H1 (cell line): ENCODE results near the gene SERPINA10. TPM values are rescaled to one million over a fixed set of nuclear protein-coding genes. Genes with fewer than 3 reads are reported as not detected.
"Not testable (repeated sequence)": the region's sequence is repeated elsewhere in the genome, so short reads cannot be mapped to it uniquely, and the experiment has no call there.

Experiments
- CTCF ChIA-PET: fragments of 300-600 bp; sonication (Branson Sonifier 250); formaldehyde crosslinking; loops from one replicate; lab custom pipeline; 2021; ENCODE audit not compliant: partially characterized antibody; lab: Charles Lee
- POLR2A ChIA-PET: fragments of 300-600 bp; sonication (Branson Sonifier 250); formaldehyde crosslinking; loops from one replicate; lab custom pipeline; 2021; ENCODE audit warnings: inconsistent platforms; ENCODE audit not compliant: partially characterized antibody; lab: Charles Lee
- DNase-seq, 2 experiments: peaks; one replicate each; pipeline versions ENCODE4 v3.0.0 to v3.0.0-alpha.2; 2010 to 2022; ENCODE audit warnings: low spot score in 2 of 2, low read depth in 1 of 2, mixed read lengths in 1 of 2
- FAIRE-seq: peaks from 2 replicates; lab custom pipeline; 2011; peaks lifted over from hg19 to GRCh38; lab: Jason Lieb, UNC
- H2AFZ ChIP-seq: 2 replicates; pipeline ENCODE4 v1.8.1; 2012; ENCODE audit warnings: low read length, inconsistent platforms
- H2AK5ac ChIP-seq: 2 replicates; pipeline ENCODE4 v1.6.1; 2013; ENCODE audit warnings: low read depth, low read length
- H2BK120ac ChIP-seq: replicated peaks from 2 replicates; pipeline ENCODE3; 2013; ENCODE audit warnings: low read depth, low read length, inconsistent platforms
- H2BK12ac ChIP-seq: 2 replicates; pipeline ENCODE4 v1.6.1; 2013; ENCODE audit warnings: low read depth, low read length
- H2BK15ac ChIP-seq: 2 replicates; pipeline ENCODE4 v1.6.1; 2013; ENCODE audit warnings: low read length
- H2BK20ac ChIP-seq: 2 replicates; pipeline ENCODE4 v1.6.1; 2013; ENCODE audit warnings: low read length
- H2BK5ac ChIP-seq: 2 replicates; pipeline ENCODE4 v1.6.1; 2013; ENCODE audit warnings: low read depth, low read length
- H3K14ac ChIP-seq: 2 replicates; pipeline ENCODE4 v1.6.1; 2013; ENCODE audit warnings: inconsistent platforms; ENCODE audit not compliant: insufficient read length
- H3K18ac ChIP-seq: 2 replicates; pipeline ENCODE4 v1.6.1; 2013; ENCODE audit warnings: low read length; ENCODE audit errors: extremely low read depth
- H3K23ac ChIP-seq: 2 replicates; pipeline ENCODE4 v1.6.1; 2013; ENCODE audit warnings: inconsistent platforms; ENCODE audit not compliant: insufficient read length
- H3K23me2 ChIP-seq: 2 replicates; pipeline ENCODE4 v1.6.1; 2013; ENCODE audit warnings: low read depth, low read length
- H3K27ac ChIP-seq: 2 replicates; pipeline ENCODE4 v1.6.1; 2011; ENCODE audit warnings: low read depth, low read length, inconsistent platforms
- H3K27me3 ChIP-seq, 4 experiments: replicated peaks in 1 of 4; 1 replicate in 1 of 4; 2 replicates in 3 of 4; pipeline versions ENCODE4 v1.6.1 to v1.8.1; 2011 to 2013; ENCODE audit warnings: low read length in 3 of 4, mild to moderate bottlenecking in 3 of 4, inconsistent platforms in 2 of 4, mixed read lengths in 2 of 4, moderate library complexity in 1 of 4; ENCODE audit not compliant: control insufficient read depth in 3 of 4, insufficient read depth in 3 of 4; ENCODE audit errors: extremely low read depth in 1 of 4
- H3K36me3 ChIP-seq, 4 experiments: 2 replicates each; pipeline versions ENCODE4 v1.6.1 to v1.8.1; 2011 to 2013; ENCODE audit warnings: mild to moderate bottlenecking in 4 of 4, low read length in 3 of 4, moderate library complexity in 2 of 4, control low read depth in 1 of 4, inconsistent platforms in 1 of 4; ENCODE audit not compliant: insufficient read depth in 4 of 4, control insufficient read depth in 2 of 4
- H3K4ac ChIP-seq: replicated peaks from 2 replicates; pipeline ENCODE3; 2013; ENCODE audit warnings: low read length, low read depth, mixed read lengths, inconsistent platforms; ENCODE audit not compliant: insufficient read length
- H3K4me1 ChIP-seq, 4 experiments: replicated peaks in 1 of 4; 1 replicate in 1 of 4; 2 replicates in 3 of 4; pipeline versions ENCODE4 v1.6.1 to v1.8.1; 2011 to 2013; ENCODE audit warnings: low read length in 3 of 4, inconsistent platforms in 2 of 4, mixed read lengths in 1 of 4; ENCODE audit not compliant: insufficient read depth in 4 of 4, control insufficient read depth in 3 of 4
- H3K4me2 ChIP-seq, 2 experiments: 2 replicates each; pipeline versions ENCODE4 v1.6.1 to v1.8.1; 2011 to 2013; ENCODE audit warnings: low read depth in 2 of 2, low read length in 2 of 2, control low read depth in 1 of 2, inconsistent platforms in 1 of 2, mild to moderate bottlenecking in 1 of 2; ENCODE audit not compliant: insufficient read depth in 1 of 2
- H3K4me3 ChIP-seq, 4 experiments: fragments of 200-600, 300-600 bp in 1 of 4; sonication (generic), shearing (Covaris generic), sonication (Bioruptor Twin) in 1 of 4; 2 replicates each; pipeline versions ENCODE4 v1.5.1 to v1.8.1; 2011 to 2016; ENCODE audit warnings: low read length in 4 of 4, low read depth in 3 of 4, control low read depth in 2 of 4, inconsistent platforms in 2 of 4, mild to moderate bottlenecking in 2 of 4, mixed read lengths in 1 of 4, moderate library complexity in 1 of 4; ENCODE audit not compliant: insufficient read depth in 2 of 4; ENCODE audit errors: extremely low read depth in 1 of 4
- H3K56ac ChIP-seq: replicated peaks from 2 replicates; pipeline ENCODE3; 2013; ENCODE audit warnings: low read depth, mild to moderate bottlenecking, mixed read lengths, low read length, inconsistent platforms; ENCODE audit not compliant: insufficient read length
- H3K79me1 ChIP-seq: 2 replicates; pipeline ENCODE4 v1.6.1; 2013; ENCODE audit warnings: low read depth, low read length, control low read depth
- H3K79me2 ChIP-seq, 2 experiments: 2 replicates each; pipeline versions ENCODE4 v1.6.1 to v1.8.1; 2012 to 2013; ENCODE audit warnings: low read length in 2 of 2, mild to moderate bottlenecking in 2 of 2, inconsistent platforms in 1 of 2; ENCODE audit not compliant: insufficient read depth in 2 of 2, control insufficient read depth in 1 of 2
- H3K9ac ChIP-seq, 4 experiments: replicated peaks in 1 of 4; 1 replicate in 1 of 4; 2 replicates in 3 of 4; pipeline versions ENCODE4 v1.6.1 to v1.8.1; 2011 to 2013; ENCODE audit warnings: low read depth in 3 of 4, low read length in 3 of 4, control low read depth in 2 of 4, mild to moderate bottlenecking in 2 of 4, moderate library complexity in 2 of 4, inconsistent platforms in 1 of 4; ENCODE audit errors: extremely low read depth in 1 of 4
- H3K9me3 ChIP-seq, 2 experiments: 2 replicates each; pipeline versions ENCODE4 v1.6.1 to v1.8.1; 2012 to 2013; ENCODE audit warnings: mild to moderate bottlenecking in 2 of 2, moderate library complexity in 2 of 2, control low read depth in 1 of 2, inconsistent platforms in 1 of 2, low read depth in 1 of 2, low read length in 1 of 2, mixed read lengths in 1 of 2; ENCODE audit not compliant: insufficient read depth in 2 of 2
- H4K20me1 ChIP-seq, 2 experiments: replicated peaks in 1 of 2; 2 replicates each; pipeline versions ENCODE3 to v1.8.1; 2011 to 2013; ENCODE audit warnings: inconsistent platforms in 2 of 2, low read length in 2 of 2, mild to moderate bottlenecking in 1 of 2; ENCODE audit not compliant: insufficient read depth in 2 of 2, control insufficient read depth in 1 of 2
- H4K5ac ChIP-seq: 2 replicates; pipeline ENCODE4 v1.6.1; 2013; ENCODE audit warnings: low read length, low read depth, mixed read lengths, inconsistent platforms; ENCODE audit not compliant: insufficient read length
- H4K8ac ChIP-seq: 2 replicates; pipeline ENCODE4 v1.8.0; 2013; ENCODE audit warnings: mild to moderate bottlenecking, moderate library complexity, low read length, inconsistent platforms; ENCODE audit not compliant: insufficient read depth; ENCODE audit errors: extremely low read depth
- H4K91ac ChIP-seq: replicated peaks from 2 replicates; pipeline ENCODE3; 2013; ENCODE audit warnings: low read length, mixed read lengths, inconsistent platforms; ENCODE audit not compliant: insufficient read length
- WGBS, 2 experiments: shearing (Covaris generic) in 1 of 2; methylation state at CpG; one replicate each; pipeline versions ENCODE4 v1.1.6 to v1.1.7; 2013 to 2015; ENCODE audit warnings: low lambda C conversion rate in 2 of 2, mixed read lengths in 2 of 2, inconsistent platforms in 1 of 2, low coverage in 1 of 2, missing lambda C conversion rate in 1 of 2; ENCODE audit not compliant: insufficient replicate concordance in 2 of 2, insufficient coverage in 1 of 2, insufficient read length in 1 of 2; ENCODE audit errors: extremely low coverage in 1 of 2, missing lambda C conversion rate in 1 of 2; 5-methylcytosine and 5-hydroxymethylcytosine counted together
- polyA plus RNA-seq, 7 experiments: library from polyadenylated mRNA; depleted of rRNA in 3 of 7; stranded (reverse) in 5 of 7; unstranded in 2 of 7; fragments of >200 nt in 5 of 7; fragments of 200-250 nt in 2 of 7; gene quantifications; 1 replicate in 5 of 7; 2 replicates in 1 of 7; 4 replicates in 1 of 7; pipeline versions ENCODE4 v1.2.1 to v1.2.3, GENCODE V29; 2011 to 2013; ENCODE audit warnings: missing spikeins in 2 of 7, mixed read lengths in 2 of 7
- total RNA-seq: library from RNA; stranded (reverse); fragmentation: NEBNext Ultra II Directional; extraction: Animal tissue kit (Norgen Biotek cat#: 25700); gene quantifications from 2 replicates; pipeline ENCODE4 v1.2.1, GENCODE V29; 2021
- TF ChIP-seq, protein P1 (sequence below): IDR thresholded peaks from 2 replicates; pipeline ENCODE4 v1.6.1; 2011; ENCODE audit warnings: low read length, improper control_type of control experiment

The SERPINA10 gene
- total and polyA plus RNA-seq, 2 of the 8 experiments (the other 6 are each of a cell fraction or from before 2014, with no cell fraction given): not detected

DNA sequence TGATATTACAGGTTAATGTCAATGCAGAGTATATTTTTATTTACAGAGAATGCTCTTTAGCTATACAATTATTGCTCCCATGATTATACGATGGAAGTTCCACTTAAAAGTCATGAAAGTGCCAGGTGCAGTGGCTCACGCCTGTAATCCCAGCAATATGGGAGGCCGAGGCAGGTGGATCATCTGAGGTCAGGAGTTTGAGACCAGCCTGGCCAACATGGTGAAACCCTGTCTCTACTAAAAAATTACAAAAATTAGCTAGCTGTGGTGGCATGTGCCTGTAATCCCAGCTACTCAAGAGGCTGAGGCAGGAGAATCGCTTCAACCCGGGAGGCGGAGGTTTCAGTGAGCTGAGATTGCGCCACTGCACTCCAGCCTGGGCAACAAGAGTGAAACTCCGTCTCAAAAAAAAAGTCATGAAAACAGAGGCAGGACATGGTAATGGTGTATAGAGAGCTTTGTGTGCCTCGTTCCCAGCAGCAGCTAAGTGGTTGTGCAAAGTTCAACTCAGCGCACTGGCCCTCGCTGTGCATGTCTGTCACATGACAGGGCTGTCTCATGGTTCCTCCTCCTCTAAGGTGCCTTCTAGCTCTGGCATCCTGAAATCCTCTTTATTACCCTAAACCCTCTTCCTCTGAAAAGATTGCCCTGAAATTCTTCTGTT lies 16.0 kb downstream of the SERPINA10 start:
- H3K23me2 ChIP-seq, H3K27me3 ChIP-seq, H3K9ac ChIP-seq, H3K23ac ChIP-seq, H4K91ac ChIP-seq, H3K4ac ChIP-seq, H2AK5ac ChIP-seq, H3K4me1 ChIP-seq, H4K5ac ChIP-seq, H2AFZ ChIP-seq, H3K14ac ChIP-seq, H3K56ac ChIP-seq, H2BK12ac ChIP-seq, H4K20me1 ChIP-seq, H3K4me2 ChIP-seq, H3K18ac ChIP-seq, H3K79me1 ChIP-seq, H3K27ac ChIP-seq, H3K9me3 ChIP-seq, FAIRE-seq, H2BK20ac ChIP-seq, H3K4me3 ChIP-seq, H2BK5ac ChIP-seq, H2BK120ac ChIP-seq, H3K79me2 ChIP-seq, DNase-seq, H4K8ac ChIP-seq, H3K36me3 ChIP-seq: not testable (repeated sequence)
- ChIA-PET POLR2A (interaction anchor here (1.7 kb wide), 1 partner anchor 10 kb away, joined by 3 read pairs; no protein-coding TSS in a partner anchor), CTCF (interaction anchor here (0.7 to 1.7 kb wide), 2 partner anchors 11 to 27 kb away, joined by 3 to 5 read pairs; no protein-coding TSS in a partner anchor)
- TF ChIP-seq, protein P1, sequence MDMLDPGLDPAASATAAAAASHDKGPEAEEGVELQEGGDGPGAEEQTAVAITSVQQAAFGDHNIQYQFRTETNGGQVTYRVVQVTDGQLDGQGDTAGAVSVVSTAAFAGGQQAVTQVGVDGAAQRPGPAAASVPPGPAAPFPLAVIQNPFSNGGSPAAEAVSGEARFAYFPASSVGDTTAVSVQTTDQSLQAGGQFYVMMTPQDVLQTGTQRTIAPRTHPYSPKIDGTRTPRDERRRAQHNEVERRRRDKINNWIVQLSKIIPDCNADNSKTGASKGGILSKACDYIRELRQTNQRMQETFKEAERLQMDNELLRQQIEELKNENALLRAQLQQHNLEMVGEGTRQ: peak; percentile 15; the same call in 1 of the 2 replicates
- WGBS, 2 experiments: 91% methylated on average over 11 of the region's 11 CpGs; no CpG with 5 or more reads in 1 of the 2 experiments
- 0 out of 2 replicates have a peak overlapping the region, but pooled peaks have one; percentile 8 for H2BK15ac ChIP-seq
